H1 (cell line): ENCODE results near the gene KPNA3. TPM values are rescaled to one million over a fixed set of nuclear protein-coding genes. Genes with fewer than 3 reads are reported as not detected.

Source experiments
- CTCF ChIA-PET: fragments of 300-600 bp; sonication (Branson Sonifier 250); formaldehyde crosslinking; loops from one replicate; lab custom pipeline; 2021; ENCODE audit not compliant: partially characterized antibody; lab: Charles Lee
- POLR2A ChIA-PET: fragments of 300-600 bp; sonication (Branson Sonifier 250); formaldehyde crosslinking; loops from one replicate; lab custom pipeline; 2021; ENCODE audit warnings: inconsistent platforms; ENCODE audit not compliant: partially characterized antibody; lab: Charles Lee
- DNase-seq, 2 experiments: peaks; one replicate each; pipeline versions ENCODE4 v3.0.0 to v3.0.0-alpha.2; 2010 to 2022; ENCODE audit warnings: low spot score in 2 of 2, low read depth in 1 of 2, mixed read lengths in 1 of 2
- FAIRE-seq: peaks from 2 replicates; lab custom pipeline; 2011; peaks lifted over from hg19 to GRCh38; lab: Jason Lieb, UNC
- H2AFZ ChIP-seq: 2 replicates; pipeline ENCODE4 v1.8.1; 2012; ENCODE audit warnings: low read length, inconsistent platforms
- H2AK5ac ChIP-seq: 2 replicates; pipeline ENCODE4 v1.6.1; 2013; ENCODE audit warnings: low read depth, low read length
- H2BK120ac ChIP-seq: replicated peaks from 2 replicates; pipeline ENCODE3; 2013; ENCODE audit warnings: low read depth, low read length, inconsistent platforms
- H2BK12ac ChIP-seq: 2 replicates; pipeline ENCODE4 v1.6.1; 2013; ENCODE audit warnings: low read depth, low read length
- H2BK15ac ChIP-seq: 2 replicates; pipeline ENCODE4 v1.6.1; 2013; ENCODE audit warnings: low read length
- H2BK20ac ChIP-seq: 2 replicates; pipeline ENCODE4 v1.6.1; 2013; ENCODE audit warnings: low read length
- H2BK5ac ChIP-seq: 2 replicates; pipeline ENCODE4 v1.6.1; 2013; ENCODE audit warnings: low read depth, low read length
- H3K14ac ChIP-seq: 2 replicates; pipeline ENCODE4 v1.6.1; 2013; ENCODE audit warnings: inconsistent platforms; ENCODE audit not compliant: insufficient read length
- H3K18ac ChIP-seq: 2 replicates; pipeline ENCODE4 v1.6.1; 2013; ENCODE audit warnings: low read length; ENCODE audit errors: extremely low read depth
- H3K23ac ChIP-seq: 2 replicates; pipeline ENCODE4 v1.6.1; 2013; ENCODE audit warnings: inconsistent platforms; ENCODE audit not compliant: insufficient read length
- H3K23me2 ChIP-seq: 2 replicates; pipeline ENCODE4 v1.6.1; 2013; ENCODE audit warnings: low read depth, low read length
- H3K27ac ChIP-seq: 2 replicates; pipeline ENCODE4 v1.6.1; 2011; ENCODE audit warnings: low read depth, low read length, inconsistent platforms
- H3K27me3 ChIP-seq, 4 experiments: replicated peaks in 1 of 4; 1 replicate in 1 of 4; 2 replicates in 3 of 4; pipeline versions ENCODE4 v1.6.1 to v1.8.1; 2011 to 2013; ENCODE audit warnings: low read length in 3 of 4, mild to moderate bottlenecking in 3 of 4, inconsistent platforms in 2 of 4, mixed read lengths in 2 of 4, moderate library complexity in 1 of 4; ENCODE audit not compliant: control insufficient read depth in 3 of 4, insufficient read depth in 3 of 4; ENCODE audit errors: extremely low read depth in 1 of 4
- H3K36me3 ChIP-seq, 4 experiments: 2 replicates each; pipeline versions ENCODE4 v1.6.1 to v1.8.1; 2011 to 2013; ENCODE audit warnings: mild to moderate bottlenecking in 4 of 4, low read length in 3 of 4, moderate library complexity in 2 of 4, control low read depth in 1 of 4, inconsistent platforms in 1 of 4; ENCODE audit not compliant: insufficient read depth in 4 of 4, control insufficient read depth in 2 of 4
- H3K4ac ChIP-seq: replicated peaks from 2 replicates; pipeline ENCODE3; 2013; ENCODE audit warnings: low read length, low read depth, mixed read lengths, inconsistent platforms; ENCODE audit not compliant: insufficient read length
- H3K4me1 ChIP-seq, 4 experiments: replicated peaks in 1 of 4; 1 replicate in 1 of 4; 2 replicates in 3 of 4; pipeline versions ENCODE4 v1.6.1 to v1.8.1; 2011 to 2013; ENCODE audit warnings: low read length in 3 of 4, inconsistent platforms in 2 of 4, mixed read lengths in 1 of 4; ENCODE audit not compliant: insufficient read depth in 4 of 4, control insufficient read depth in 3 of 4
- H3K4me2 ChIP-seq, 2 experiments: 2 replicates each; pipeline versions ENCODE4 v1.6.1 to v1.8.1; 2011 to 2013; ENCODE audit warnings: low read depth in 2 of 2, low read length in 2 of 2, control low read depth in 1 of 2, inconsistent platforms in 1 of 2, mild to moderate bottlenecking in 1 of 2; ENCODE audit not compliant: insufficient read depth in 1 of 2
- H3K4me3 ChIP-seq, 4 experiments: fragments of 200-600, 300-600 bp in 1 of 4; sonication (generic), shearing (Covaris generic), sonication (Bioruptor Twin) in 1 of 4; 2 replicates each; pipeline versions ENCODE4 v1.5.1 to v1.8.1; 2011 to 2016; ENCODE audit warnings: low read length in 4 of 4, low read depth in 3 of 4, control low read depth in 2 of 4, inconsistent platforms in 2 of 4, mild to moderate bottlenecking in 2 of 4, mixed read lengths in 1 of 4, moderate library complexity in 1 of 4; ENCODE audit not compliant: insufficient read depth in 2 of 4; ENCODE audit errors: extremely low read depth in 1 of 4
- H3K56ac ChIP-seq: replicated peaks from 2 replicates; pipeline ENCODE3; 2013; ENCODE audit warnings: low read depth, mild to moderate bottlenecking, mixed read lengths, low read length, inconsistent platforms; ENCODE audit not compliant: insufficient read length
- H3K79me1 ChIP-seq: 2 replicates; pipeline ENCODE4 v1.6.1; 2013; ENCODE audit warnings: low read depth, low read length, control low read depth
- H3K79me2 ChIP-seq, 2 experiments: 2 replicates each; pipeline versions ENCODE4 v1.6.1 to v1.8.1; 2012 to 2013; ENCODE audit warnings: low read length in 2 of 2, mild to moderate bottlenecking in 2 of 2, inconsistent platforms in 1 of 2; ENCODE audit not compliant: insufficient read depth in 2 of 2, control insufficient read depth in 1 of 2
- H3K9ac ChIP-seq, 4 experiments: replicated peaks in 1 of 4; 1 replicate in 1 of 4; 2 replicates in 3 of 4; pipeline versions ENCODE4 v1.6.1 to v1.8.1; 2011 to 2013; ENCODE audit warnings: low read depth in 3 of 4, low read length in 3 of 4, control low read depth in 2 of 4, mild to moderate bottlenecking in 2 of 4, moderate library complexity in 2 of 4, inconsistent platforms in 1 of 4; ENCODE audit errors: extremely low read depth in 1 of 4
- H3K9me3 ChIP-seq, 2 experiments: 2 replicates each; pipeline versions ENCODE4 v1.6.1 to v1.8.1; 2012 to 2013; ENCODE audit warnings: mild to moderate bottlenecking in 2 of 2, moderate library complexity in 2 of 2, control low read depth in 1 of 2, inconsistent platforms in 1 of 2, low read depth in 1 of 2, low read length in 1 of 2, mixed read lengths in 1 of 2; ENCODE audit not compliant: insufficient read depth in 2 of 2
- H4K20me1 ChIP-seq, 2 experiments: replicated peaks in 1 of 2; 2 replicates each; pipeline versions ENCODE3 to v1.8.1; 2011 to 2013; ENCODE audit warnings: inconsistent platforms in 2 of 2, low read length in 2 of 2, mild to moderate bottlenecking in 1 of 2; ENCODE audit not compliant: insufficient read depth in 2 of 2, control insufficient read depth in 1 of 2
- H4K5ac ChIP-seq: 2 replicates; pipeline ENCODE4 v1.6.1; 2013; ENCODE audit warnings: low read length, low read depth, mixed read lengths, inconsistent platforms; ENCODE audit not compliant: insufficient read length
- H4K8ac ChIP-seq: 2 replicates; pipeline ENCODE4 v1.8.0; 2013; ENCODE audit warnings: mild to moderate bottlenecking, moderate library complexity, low read length, inconsistent platforms; ENCODE audit not compliant: insufficient read depth; ENCODE audit errors: extremely low read depth
- H4K91ac ChIP-seq: replicated peaks from 2 replicates; pipeline ENCODE3; 2013; ENCODE audit warnings: low read length, mixed read lengths, inconsistent platforms; ENCODE audit not compliant: insufficient read length
- TBP ChIP-seq: IDR thresholded peaks from 2 replicates; pipeline ENCODE4 v1.6.1; 2011; ENCODE audit warnings: low read depth, low read length, improper control_type of control experiment
- WGBS, 2 experiments: shearing (Covaris generic) in 1 of 2; methylation state at CpG; one replicate each; pipeline versions ENCODE4 v1.1.6 to v1.1.7; 2013 to 2015; ENCODE audit warnings: low lambda C conversion rate in 2 of 2, mixed read lengths in 2 of 2, inconsistent platforms in 1 of 2, low coverage in 1 of 2, missing lambda C conversion rate in 1 of 2; ENCODE audit not compliant: insufficient replicate concordance in 2 of 2, insufficient coverage in 1 of 2, insufficient read length in 1 of 2; ENCODE audit errors: extremely low coverage in 1 of 2, missing lambda C conversion rate in 1 of 2; 5-methylcytosine and 5-hydroxymethylcytosine counted together
- polyA plus RNA-seq, 7 experiments: library from polyadenylated mRNA; depleted of rRNA in 3 of 7; stranded (reverse) in 5 of 7; unstranded in 2 of 7; fragments of >200 nt in 5 of 7; fragments of 200-250 nt in 2 of 7; gene quantifications; 1 replicate in 5 of 7; 2 replicates in 1 of 7; 4 replicates in 1 of 7; pipeline versions ENCODE4 v1.2.1 to v1.2.3, GENCODE V29; 2011 to 2013; ENCODE audit warnings: missing spikeins in 2 of 7, mixed read lengths in 2 of 7
- total RNA-seq: library from RNA; stranded (reverse); fragmentation: NEBNext Ultra II Directional; extraction: Animal tissue kit (Norgen Biotek cat#: 25700); gene quantifications from 2 replicates; pipeline ENCODE4 v1.2.1, GENCODE V29; 2021

KPNA3 gene
- total and polyA plus RNA-seq, 2 of the 8 experiments (the other 6 are each of a cell fraction or from before 2014, with no cell fraction given), result 21.4 to 63.2 TPM

- peaks cover 2% of the 10 kb centered on the region; the same call in 1 of the 2 replicates for H3K79me1 ChIP-seq
- no peak overlapping the region for H3K27ac ChIP-seq
- no peak overlapping the region for H4K8ac ChIP-seq
- H3K56ac ChIP-seq, result no peak overlapping the region
- no peak overlapping the region for H2BK120ac ChIP-seq
- no peak overlapping the region for H2AK5ac ChIP-seq
- no peak for TF ChIP-seq TBP
- peaks cover 3 to 92% of the 10 kb centered on the region in 2 experiments for H3K79me2 ChIP-seq
- H3K9me3 ChIP-seq, result peaks cover 0 to 2% of the 10 kb centered on the region in 2 experiments; a peak in 1 of 4 replicates
- H3K14ac ChIP-seq, result no peak overlapping the region
- H3K18ac ChIP-seq, result no peak overlapping the region
- H3K36me3 ChIP-seq, result no peaks in the 10 kb centered on the region
- no peak overlapping the region for H2BK12ac ChIP-seq
- H3K4me1 ChIP-seq, result no peaks in the 10 kb centered on the region
- H2AFZ ChIP-seq, result no peak overlapping the region
- H3K23ac ChIP-seq, result no peak overlapping the region
- no peak overlapping the region for H3K4me3 ChIP-seq
- H3K9ac ChIP-seq, result no peak overlapping the region
- H4K20me1 ChIP-seq, result peaks cover 3 to 6% of the 10 kb centered on the region in 2 experiments
- H3K27me3 ChIP-seq, result no peaks in the 10 kb centered on the region
- whole genome bisulfite sequencing, 2 experiments, result 83% methylated on average over 4 of the region's 4 CpGs; no CpG with 5 or more reads in 1 of the 2 experiments
- no peak overlapping the region for H4K91ac ChIP-seq
- DNase-seq (no peak), FAIRE-seq (no peak)
- H3K4me2 ChIP-seq, result no peak overlapping the region
- no peaks in the 10 kb centered on the region for H3K23me2 ChIP-seq
- H4K5ac ChIP-seq, result no peak overlapping the region
- ChIA-PET POLR2A (interaction anchor here (1.1 kb wide), 1 partner anchor 11 kb away, joined by 3 read pairs; no protein-coding TSS in a partner anchor), CTCF (interaction anchor here (1.2 kb wide), 1 partner anchor 155 kb away, joined by 3 read pairs; no protein-coding TSS in a partner anchor)
- H2BK15ac ChIP-seq, result no peak overlapping the region
- H2BK20ac ChIP-seq, result no peak overlapping the region
- H3K4ac ChIP-seq, result no peak overlapping the region
- H2BK5ac ChIP-seq, result no peak overlapping the region
Observed at GRCh38 chr13:49754146-49754545, 38.3 kb downstream of the KPNA3 start.
